Activated naive CD4-positive, alpha-beta T cell treated with anti-CD3 and anti-CD28 coated beads, Interleukin-2, amount 50 U/mL, for 24 hours (primary cell): Measurements from ENCODE around the gene PIK3C2G.

Experiments used
- H3K27ac Mint-ChIP-seq: one replicate; pipeline ENCODE4 v1.8.0; 2021; ENCODE audit warnings: mild to moderate bottlenecking, mixed read lengths
- H3K27me3 Mint-ChIP-seq: one replicate; pipeline ENCODE4 v1.8.0; 2021; ENCODE audit warnings: mixed read lengths
- H3K36me3 Mint-ChIP-seq: one replicate; pipeline ENCODE4 v1.8.0; 2021; ENCODE audit warnings: mixed read lengths
- H3K4me1 Mint-ChIP-seq: one replicate; pipeline ENCODE4 v1.8.0; 2021; ENCODE audit warnings: mixed read lengths
- H3K4me3 Mint-ChIP-seq: one replicate; pipeline ENCODE4 v1.8.0; 2021; ENCODE audit warnings: mild to moderate bottlenecking, mixed read lengths
- H3K9me3 Mint-ChIP-seq: one replicate; pipeline ENCODE4 v1.8.0; 2021; ENCODE audit warnings: mixed read lengths

The PIK3C2G gene

GRCh38 chr12:18302809-18303430 is 41.6 kb downstream of the PIK3C2G start:
- Mint-ChIP-seq H3K9me3 (peaks cover 27% of the 10 kb centered on the region), H3K36me3 (no peaks in the 10 kb centered on the region), H3K27ac (no peak overlapping the region), H3K27me3 (no peaks in the 10 kb centered on the region), H3K4me1 (no peaks in the 10 kb centered on the region), H3K4me3 (no peak overlapping the region)

DNA sequence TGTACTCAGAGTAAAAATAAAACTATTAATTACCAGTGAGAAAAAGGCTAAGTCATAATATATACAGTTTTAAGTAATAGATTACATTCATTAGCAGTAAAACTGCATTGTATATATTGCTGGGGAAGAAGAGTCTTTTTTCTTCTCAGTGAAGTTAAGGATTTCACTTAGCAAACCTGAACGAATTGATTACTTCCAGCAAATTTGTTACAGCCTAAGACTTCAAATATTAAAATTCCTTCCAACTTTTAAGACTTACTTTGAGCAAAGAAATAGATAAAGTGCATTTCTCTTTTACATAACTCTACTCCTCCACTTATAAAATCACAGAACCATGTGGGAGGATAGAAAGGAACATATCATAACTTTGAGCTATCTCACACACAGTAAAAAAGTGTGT is 43.3 kb downstream of the PIK3C2G start:
- no peaks in the 10 kb centered on the region for H3K36me3 Mint-ChIP-seq
- peaks cover 20% of the 10 kb centered on the region for H3K9me3 Mint-ChIP-seq
- H3K4me3 Mint-ChIP-seq, result no peak overlapping the region
- H3K27ac Mint-ChIP-seq, result no peak overlapping the region
- H3K4me1 Mint-ChIP-seq, result no peaks in the 10 kb centered on the region
- H3K27me3 Mint-ChIP-seq, result no peaks in the 10 kb centered on the region

- Mint-ChIP-seq H3K4me1 (no peaks in the 10 kb centered on the region), H3K36me3 (no peaks in the 10 kb centered on the region), H3K27ac (no peak overlapping the region)
These were observed 45.0 kb downstream of the PIK3C2G start for GRCh38 chr12:18306311-18306710.

DNA sequence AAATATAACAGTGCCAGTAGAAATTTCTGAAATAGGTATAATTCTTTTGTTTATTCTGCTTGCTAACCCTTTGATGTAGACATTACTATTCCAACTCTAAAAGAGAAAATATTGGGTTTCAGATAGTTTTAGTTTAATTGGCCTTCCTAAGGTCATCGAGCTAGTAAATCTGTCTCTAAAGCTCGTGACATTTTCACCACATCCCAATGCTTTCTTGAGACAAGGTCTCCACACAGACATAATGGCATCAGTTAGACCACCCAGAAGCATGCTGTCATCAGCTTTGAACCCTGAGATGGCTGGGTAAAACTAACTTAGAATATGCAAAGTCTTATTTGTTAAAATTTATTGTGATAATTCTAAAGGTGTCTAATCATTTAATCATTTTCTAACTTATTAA is 52.0 kb downstream of the PIK3C2G start:
- H3K27ac Mint-ChIP-seq, result no peak overlapping the region
- no peaks in the 10 kb centered on the region for H3K9me3 Mint-ChIP-seq
- H3K4me3 Mint-ChIP-seq, result no peak overlapping the region
- no peaks in the 10 kb centered on the region for H3K27me3 Mint-ChIP-seq
- H3K36me3 Mint-ChIP-seq, result no peaks in the 10 kb centered on the region
- no peaks in the 10 kb centered on the region for H3K4me1 Mint-ChIP-seq

More at GRCh38 chr12:18306311-18306710, 45.0 kb downstream of the PIK3C2G start:
- Mint-ChIP-seq H3K27me3 (no peaks in the 10 kb centered on the region), H3K9me3 (peaks cover 6% of the 10 kb centered on the region), H3K4me3 (no peak overlapping the region)

DNA sequence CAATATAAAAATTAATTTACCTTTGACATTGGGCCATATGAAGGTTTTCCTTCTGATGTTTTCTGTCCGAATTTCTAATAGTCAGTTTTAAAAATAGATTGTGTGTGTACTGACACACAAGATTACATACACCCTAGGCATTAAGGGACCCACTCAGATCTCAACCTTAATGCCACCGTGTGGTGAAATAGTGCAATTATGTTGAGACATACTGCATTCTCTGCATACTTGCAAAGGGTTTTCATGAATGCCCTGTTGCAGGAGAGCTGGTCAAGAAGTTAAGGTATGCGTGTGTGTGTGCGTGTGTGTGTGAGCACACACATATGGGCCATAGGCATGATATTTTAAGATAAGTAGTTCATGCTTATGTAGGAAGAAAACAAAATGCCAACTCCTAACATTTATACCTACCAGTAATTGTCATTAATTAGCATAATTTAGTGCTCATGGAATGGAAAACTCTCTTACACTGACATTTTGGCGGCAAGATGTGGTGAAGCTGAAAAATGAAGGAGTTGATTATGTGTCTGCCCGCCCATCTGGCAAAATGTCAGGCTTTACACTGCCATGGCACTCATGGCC is 58.8 kb downstream of the PIK3C2G start:
- H3K27ac Mint-ChIP-seq, result no peak overlapping the region
- no peaks in the 10 kb centered on the region for H3K27me3 Mint-ChIP-seq
- H3K36me3 Mint-ChIP-seq, result no peaks in the 10 kb centered on the region
- no peaks in the 10 kb centered on the region for H3K4me1 Mint-ChIP-seq
- no peaks in the 10 kb centered on the region for H3K9me3 Mint-ChIP-seq
- H3K4me3 Mint-ChIP-seq, result no peak overlapping the region

- Mint-ChIP-seq H3K4me1 (no peaks in the 10 kb centered on the region), H3K36me3 (no peaks in the 10 kb centered on the region), H3K27ac (no peak overlapping the region), H3K4me3 (no peak overlapping the region), H3K9me3 (no peaks in the 10 kb centered on the region), H3K27me3 (no peaks in the 10 kb centered on the region)
These were observed 59.7 kb downstream of the PIK3C2G start for GRCh38 chr12:18320976-18321375.

GRCh38 chr12:18323159-18323558 is 61.8 kb downstream of the PIK3C2G start:
- no peaks in the 10 kb centered on the region for H3K27me3 Mint-ChIP-seq
- no peak overlapping the region for H3K27ac Mint-ChIP-seq
- H3K9me3 Mint-ChIP-seq, result peaks cover 3% of the 10 kb centered on the region
- no peak overlapping the region for H3K4me3 Mint-ChIP-seq
- H3K4me1 Mint-ChIP-seq, result no peaks in the 10 kb centered on the region
- no peaks in the 10 kb centered on the region for H3K36me3 Mint-ChIP-seq

DNA sequence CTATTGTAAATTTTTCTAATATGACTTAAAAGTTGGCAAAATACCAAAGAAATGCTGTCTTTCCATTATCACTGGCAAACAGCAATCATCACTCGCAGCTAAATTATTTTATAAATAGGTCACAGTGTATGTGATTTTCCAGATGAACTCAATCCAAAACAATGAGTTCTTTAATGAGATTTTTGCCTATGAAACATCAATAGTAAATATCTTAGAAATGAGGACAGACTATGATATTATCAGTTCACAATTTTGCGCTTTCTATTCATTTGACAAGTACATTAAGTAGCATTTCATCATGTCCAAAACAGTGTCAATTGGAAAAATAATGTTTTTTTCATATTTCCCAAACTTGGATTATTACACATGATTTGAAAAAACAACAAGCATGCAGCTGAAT is 65.7 kb downstream of the PIK3C2G start:
- H3K36me3 Mint-ChIP-seq, result no peaks in the 10 kb centered on the region
- H3K4me1 Mint-ChIP-seq, result no peaks in the 10 kb centered on the region
- H3K4me3 Mint-ChIP-seq, result no peak overlapping the region
- no peaks in the 10 kb centered on the region for H3K27me3 Mint-ChIP-seq
- H3K27ac Mint-ChIP-seq, result no peak overlapping the region
- peaks cover 5% of the 10 kb centered on the region for H3K9me3 Mint-ChIP-seq

- Mint-ChIP-seq H3K27ac (no peak overlapping the region), H3K4me3 (no peak overlapping the region)
These were observed 70.9 kb downstream of the PIK3C2G start for GRCh38 chr12:18332173-18332572.

GRCh38 chr12:18339633-18340032 is 78.3 kb downstream of the PIK3C2G start:
- Mint-ChIP-seq H3K9me3 (peaks cover 4% of the 10 kb centered on the region), H3K4me3 (no peak overlapping the region), H3K36me3 (no peaks in the 10 kb centered on the region), H3K4me1 (no peaks in the 10 kb centered on the region), H3K27ac (no peak overlapping the region), H3K27me3 (no peaks in the 10 kb centered on the region)

More at GRCh38 chr12:18332173-18332572, 70.9 kb downstream of the PIK3C2G start:
- peaks cover 5% of the 10 kb centered on the region for H3K9me3 Mint-ChIP-seq
- no peaks in the 10 kb centered on the region for H3K4me1 Mint-ChIP-seq
- H3K27me3 Mint-ChIP-seq, result no peaks in the 10 kb centered on the region
- H3K36me3 Mint-ChIP-seq, result no peaks in the 10 kb centered on the region

DNA sequence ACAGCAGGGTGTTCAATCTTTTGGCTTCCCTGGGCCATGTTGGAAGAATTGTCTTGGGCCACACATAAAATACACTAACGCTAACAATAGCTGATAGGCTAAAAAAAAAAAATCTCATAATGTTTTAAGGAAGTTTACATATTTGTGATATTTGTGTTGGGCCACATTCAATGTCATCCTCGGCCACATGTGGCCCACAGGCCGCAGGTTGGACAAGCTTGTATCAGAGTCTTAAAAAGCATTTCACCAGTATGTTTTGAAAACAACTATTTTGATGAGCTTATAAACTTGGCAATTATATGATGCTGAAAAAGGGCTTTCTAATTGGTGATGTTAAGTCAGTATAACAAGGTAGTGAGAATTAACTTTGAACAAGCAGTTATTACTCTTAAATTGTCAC is 78.9 kb downstream of the PIK3C2G start:
- H3K27me3 Mint-ChIP-seq, result no peaks in the 10 kb centered on the region
- no peaks in the 10 kb centered on the region for H3K4me1 Mint-ChIP-seq
- H3K4me3 Mint-ChIP-seq, result no peak overlapping the region
- no peaks in the 10 kb centered on the region for H3K36me3 Mint-ChIP-seq
- H3K9me3 Mint-ChIP-seq, result peaks cover 4% of the 10 kb centered on the region
- no peak overlapping the region for H3K27ac Mint-ChIP-seq

GRCh38 chr12:18340786-18341185 is 79.5 kb downstream of the PIK3C2G start:
- Mint-ChIP-seq H3K36me3 (no peaks in the 10 kb centered on the region), H3K27ac (no peak overlapping the region), H3K9me3 (peaks cover 4% of the 10 kb centered on the region), H3K4me3 (no peak overlapping the region), H3K4me1 (no peaks in the 10 kb centered on the region), H3K27me3 (no peaks in the 10 kb centered on the region)

- no peaks in the 10 kb centered on the region for H3K36me3 Mint-ChIP-seq
- H3K4me1 Mint-ChIP-seq, result no peaks in the 10 kb centered on the region
- no peak overlapping the region for H3K4me3 Mint-ChIP-seq
These were observed 82.4 kb downstream of the PIK3C2G start for GRCh38 chr12:18343708-18344107.

DNA sequence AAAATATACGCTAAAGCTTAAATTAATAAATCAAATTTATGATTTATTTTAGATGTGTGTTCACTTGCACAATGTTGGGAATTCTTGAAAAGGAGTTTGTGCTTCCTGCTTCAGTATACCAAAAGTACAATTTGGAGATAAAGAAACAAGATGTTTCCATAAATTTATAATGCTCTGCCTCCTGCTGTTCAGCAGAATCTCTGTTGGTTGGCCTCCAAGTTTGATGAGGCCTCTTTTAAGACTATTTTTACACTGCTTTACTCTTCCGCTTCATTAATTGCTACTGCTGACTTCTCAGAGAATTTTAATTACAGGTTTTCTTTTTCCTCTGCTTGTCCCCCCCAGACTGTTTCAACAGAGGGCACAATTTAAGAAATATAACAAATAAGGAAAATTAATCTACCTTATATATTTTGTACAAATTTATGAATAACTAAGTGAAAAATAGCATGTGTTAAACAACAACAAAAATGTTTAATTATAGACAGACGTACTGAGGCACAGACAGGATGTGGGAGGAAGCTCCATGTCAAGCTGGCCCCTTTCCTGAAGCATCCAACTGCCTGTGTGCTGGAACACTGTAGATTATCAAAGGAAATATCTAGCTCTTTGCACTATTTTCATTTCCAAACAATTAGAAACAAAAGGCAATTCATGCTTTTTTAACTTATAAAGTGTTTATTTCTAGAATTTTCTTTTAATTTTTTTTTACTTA is 83.9 kb downstream of the PIK3C2G start:
- H3K4me3 Mint-ChIP-seq, result no peak overlapping the region
- no peaks in the 10 kb centered on the region for H3K27me3 Mint-ChIP-seq
- H3K9me3 Mint-ChIP-seq, result no peaks in the 10 kb centered on the region
- no peaks in the 10 kb centered on the region for H3K36me3 Mint-ChIP-seq
- H3K4me1 Mint-ChIP-seq, result no peaks in the 10 kb centered on the region
- no peak overlapping the region for H3K27ac Mint-ChIP-seq

More at GRCh38 chr12:18343708-18344107, 82.4 kb downstream of the PIK3C2G start:
- H3K9me3 Mint-ChIP-seq, result no peaks in the 10 kb centered on the region
- H3K27ac Mint-ChIP-seq, result no peak overlapping the region
- no peaks in the 10 kb centered on the region for H3K27me3 Mint-ChIP-seq

DNA sequence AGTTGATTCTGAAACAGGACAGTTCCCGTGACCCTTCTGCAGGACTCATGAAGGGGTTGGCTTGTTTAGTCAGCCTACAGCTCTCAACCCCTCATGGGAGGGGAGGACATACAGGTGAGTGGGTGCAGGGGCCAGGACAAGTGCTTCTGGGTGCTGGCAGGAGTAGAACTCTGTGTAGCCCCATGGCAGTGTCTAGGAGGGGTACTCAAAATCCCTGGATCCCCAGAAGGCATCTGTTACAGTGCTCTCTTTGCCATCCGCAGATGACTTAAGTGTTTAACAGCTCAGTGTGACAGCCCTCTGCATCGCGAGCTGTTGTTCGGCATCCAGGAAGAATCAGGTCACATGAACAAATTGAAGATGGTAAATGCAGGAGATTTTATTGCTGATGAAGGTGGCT is 91.0 kb downstream of the PIK3C2G start:
- Mint-ChIP-seq H3K27me3 (no peaks in the 10 kb centered on the region), H3K4me1 (no peaks in the 10 kb centered on the region), H3K36me3 (no peaks in the 10 kb centered on the region), H3K27ac (no peak overlapping the region), H3K4me3 (no peak overlapping the region), H3K9me3 (no peaks in the 10 kb centered on the region)

- Mint-ChIP-seq H3K27ac (no peak overlapping the region), H3K27me3 (no peaks in the 10 kb centered on the region), H3K9me3 (peaks cover 5% of the 10 kb centered on the region), H3K4me3 (no peak overlapping the region), H3K36me3 (no peaks in the 10 kb centered on the region), H3K4me1 (no peaks in the 10 kb centered on the region)
These were observed 94.1 kb downstream of the PIK3C2G start for GRCh38 chr12:18355429-18355828.
